H1 (cell line): Measurements from ENCODE around the gene SESN3. TPM values are rescaled to one million over a fixed set of nuclear protein-coding genes. Genes with fewer than 3 reads are reported as not detected.

Source experiments
- CTCF ChIA-PET: fragments of 300-600 bp; sonication (Branson Sonifier 250); formaldehyde crosslinking; loops from one replicate; lab custom pipeline; 2021; ENCODE audit not compliant: partially characterized antibody; lab: Charles Lee
- POLR2A ChIA-PET: fragments of 300-600 bp; sonication (Branson Sonifier 250); formaldehyde crosslinking; loops from one replicate; lab custom pipeline; 2021; ENCODE audit warnings: inconsistent platforms; ENCODE audit not compliant: partially characterized antibody; lab: Charles Lee
- DNase-seq, 2 experiments: peaks; one replicate each; pipeline versions ENCODE4 v3.0.0 to v3.0.0-alpha.2; 2010 to 2022; ENCODE audit warnings: low spot score in 2 of 2, low read depth in 1 of 2, mixed read lengths in 1 of 2
- FAIRE-seq: peaks from 2 replicates; lab custom pipeline; 2011; peaks lifted over from hg19 to GRCh38; lab: Jason Lieb, UNC
- H2AFZ ChIP-seq: 2 replicates; pipeline ENCODE4 v1.8.1; 2012; ENCODE audit warnings: low read length, inconsistent platforms
- H2AK5ac ChIP-seq: 2 replicates; pipeline ENCODE4 v1.6.1; 2013; ENCODE audit warnings: low read depth, low read length
- H2BK120ac ChIP-seq: replicated peaks from 2 replicates; pipeline ENCODE3; 2013; ENCODE audit warnings: low read depth, low read length, inconsistent platforms
- H2BK12ac ChIP-seq: 2 replicates; pipeline ENCODE4 v1.6.1; 2013; ENCODE audit warnings: low read depth, low read length
- H2BK15ac ChIP-seq: 2 replicates; pipeline ENCODE4 v1.6.1; 2013; ENCODE audit warnings: low read length
- H2BK20ac ChIP-seq: 2 replicates; pipeline ENCODE4 v1.6.1; 2013; ENCODE audit warnings: low read length
- H2BK5ac ChIP-seq: 2 replicates; pipeline ENCODE4 v1.6.1; 2013; ENCODE audit warnings: low read depth, low read length
- H3K14ac ChIP-seq: 2 replicates; pipeline ENCODE4 v1.6.1; 2013; ENCODE audit warnings: inconsistent platforms; ENCODE audit not compliant: insufficient read length
- H3K18ac ChIP-seq: 2 replicates; pipeline ENCODE4 v1.6.1; 2013; ENCODE audit warnings: low read length; ENCODE audit errors: extremely low read depth
- H3K23ac ChIP-seq: 2 replicates; pipeline ENCODE4 v1.6.1; 2013; ENCODE audit warnings: inconsistent platforms; ENCODE audit not compliant: insufficient read length
- H3K23me2 ChIP-seq: 2 replicates; pipeline ENCODE4 v1.6.1; 2013; ENCODE audit warnings: low read depth, low read length
- H3K27ac ChIP-seq: 2 replicates; pipeline ENCODE4 v1.6.1; 2011; ENCODE audit warnings: low read depth, low read length, inconsistent platforms
- H3K27me3 ChIP-seq, 4 experiments: replicated peaks in 1 of 4; 1 replicate in 1 of 4; 2 replicates in 3 of 4; pipeline versions ENCODE4 v1.6.1 to v1.8.1; 2011 to 2013; ENCODE audit warnings: low read length in 3 of 4, mild to moderate bottlenecking in 3 of 4, inconsistent platforms in 2 of 4, mixed read lengths in 2 of 4, moderate library complexity in 1 of 4; ENCODE audit not compliant: control insufficient read depth in 3 of 4, insufficient read depth in 3 of 4; ENCODE audit errors: extremely low read depth in 1 of 4
- H3K36me3 ChIP-seq, 4 experiments: 2 replicates each; pipeline versions ENCODE4 v1.6.1 to v1.8.1; 2011 to 2013; ENCODE audit warnings: mild to moderate bottlenecking in 4 of 4, low read length in 3 of 4, moderate library complexity in 2 of 4, control low read depth in 1 of 4, inconsistent platforms in 1 of 4; ENCODE audit not compliant: insufficient read depth in 4 of 4, control insufficient read depth in 2 of 4
- H3K4ac ChIP-seq: replicated peaks from 2 replicates; pipeline ENCODE3; 2013; ENCODE audit warnings: low read length, low read depth, mixed read lengths, inconsistent platforms; ENCODE audit not compliant: insufficient read length
- H3K4me1 ChIP-seq, 4 experiments: replicated peaks in 1 of 4; 1 replicate in 1 of 4; 2 replicates in 3 of 4; pipeline versions ENCODE4 v1.6.1 to v1.8.1; 2011 to 2013; ENCODE audit warnings: low read length in 3 of 4, inconsistent platforms in 2 of 4, mixed read lengths in 1 of 4; ENCODE audit not compliant: insufficient read depth in 4 of 4, control insufficient read depth in 3 of 4
- H3K4me2 ChIP-seq, 2 experiments: 2 replicates each; pipeline versions ENCODE4 v1.6.1 to v1.8.1; 2011 to 2013; ENCODE audit warnings: low read depth in 2 of 2, low read length in 2 of 2, control low read depth in 1 of 2, inconsistent platforms in 1 of 2, mild to moderate bottlenecking in 1 of 2; ENCODE audit not compliant: insufficient read depth in 1 of 2
- H3K4me3 ChIP-seq, 4 experiments: fragments of 200-600, 300-600 bp in 1 of 4; sonication (generic), shearing (Covaris generic), sonication (Bioruptor Twin) in 1 of 4; 2 replicates each; pipeline versions ENCODE4 v1.5.1 to v1.8.1; 2011 to 2016; ENCODE audit warnings: low read length in 4 of 4, low read depth in 3 of 4, control low read depth in 2 of 4, inconsistent platforms in 2 of 4, mild to moderate bottlenecking in 2 of 4, mixed read lengths in 1 of 4, moderate library complexity in 1 of 4; ENCODE audit not compliant: insufficient read depth in 2 of 4; ENCODE audit errors: extremely low read depth in 1 of 4
- H3K56ac ChIP-seq: replicated peaks from 2 replicates; pipeline ENCODE3; 2013; ENCODE audit warnings: low read depth, mild to moderate bottlenecking, mixed read lengths, low read length, inconsistent platforms; ENCODE audit not compliant: insufficient read length
- H3K79me1 ChIP-seq: 2 replicates; pipeline ENCODE4 v1.6.1; 2013; ENCODE audit warnings: low read depth, low read length, control low read depth
- H3K79me2 ChIP-seq, 2 experiments: 2 replicates each; pipeline versions ENCODE4 v1.6.1 to v1.8.1; 2012 to 2013; ENCODE audit warnings: low read length in 2 of 2, mild to moderate bottlenecking in 2 of 2, inconsistent platforms in 1 of 2; ENCODE audit not compliant: insufficient read depth in 2 of 2, control insufficient read depth in 1 of 2
- H3K9ac ChIP-seq, 4 experiments: replicated peaks in 1 of 4; 1 replicate in 1 of 4; 2 replicates in 3 of 4; pipeline versions ENCODE4 v1.6.1 to v1.8.1; 2011 to 2013; ENCODE audit warnings: low read depth in 3 of 4, low read length in 3 of 4, control low read depth in 2 of 4, mild to moderate bottlenecking in 2 of 4, moderate library complexity in 2 of 4, inconsistent platforms in 1 of 4; ENCODE audit errors: extremely low read depth in 1 of 4
- H3K9me3 ChIP-seq, 2 experiments: 2 replicates each; pipeline versions ENCODE4 v1.6.1 to v1.8.1; 2012 to 2013; ENCODE audit warnings: mild to moderate bottlenecking in 2 of 2, moderate library complexity in 2 of 2, control low read depth in 1 of 2, inconsistent platforms in 1 of 2, low read depth in 1 of 2, low read length in 1 of 2, mixed read lengths in 1 of 2; ENCODE audit not compliant: insufficient read depth in 2 of 2
- H4K20me1 ChIP-seq, 2 experiments: replicated peaks in 1 of 2; 2 replicates each; pipeline versions ENCODE3 to v1.8.1; 2011 to 2013; ENCODE audit warnings: inconsistent platforms in 2 of 2, low read length in 2 of 2, mild to moderate bottlenecking in 1 of 2; ENCODE audit not compliant: insufficient read depth in 2 of 2, control insufficient read depth in 1 of 2
- H4K5ac ChIP-seq: 2 replicates; pipeline ENCODE4 v1.6.1; 2013; ENCODE audit warnings: low read length, low read depth, mixed read lengths, inconsistent platforms; ENCODE audit not compliant: insufficient read length
- H4K8ac ChIP-seq: 2 replicates; pipeline ENCODE4 v1.8.0; 2013; ENCODE audit warnings: mild to moderate bottlenecking, moderate library complexity, low read length, inconsistent platforms; ENCODE audit not compliant: insufficient read depth; ENCODE audit errors: extremely low read depth
- H4K91ac ChIP-seq: replicated peaks from 2 replicates; pipeline ENCODE3; 2013; ENCODE audit warnings: low read length, mixed read lengths, inconsistent platforms; ENCODE audit not compliant: insufficient read length
- CHD1 ChIP-seq: IDR thresholded peaks from 2 replicates; pipeline ENCODE4 v1.6.1; 2012; ENCODE audit warnings: low read depth, low read length, improper control_type of control experiment
- EGR1 ChIP-seq: IDR thresholded peaks from 2 replicates; pipeline ENCODE4 v1.6.1; 2011; ENCODE audit warnings: low read depth, low read length, borderline replicate concordance
- HDAC6 ChIP-seq: IDR thresholded peaks from one replicate; pipeline ENCODE4 v1.7.1; 2012; ENCODE audit warnings: low read depth, mild to moderate bottlenecking, inconsistent platforms, low read length, moderate library complexity
- MAFK ChIP-seq: IDR thresholded peaks from 2 replicates; pipeline ENCODE4 v1.6.1; 2012; ENCODE audit warnings: low read depth, mild to moderate bottlenecking, improper control_type of control experiment, low read length
- POU5F1 ChIP-seq: IDR thresholded peaks from 2 replicates; pipeline ENCODE4 v1.6.1; 2011; ENCODE audit warnings: low read depth, mild to moderate bottlenecking, low read length, moderate library complexity
- RAD21 ChIP-seq, 2 experiments: IDR thresholded peaks in 1 of 2; conservative IDR thresholded peaks in 1 of 2; 2 replicates each; pipeline ENCODE4 v1.6.1; 2011; ENCODE audit warnings: low read depth in 2 of 2, low read length in 2 of 2, improper control_type of control experiment in 1 of 2, inconsistent platforms in 1 of 2, mild to moderate bottlenecking in 1 of 2, moderate library complexity in 1 of 2
- SP2 ChIP-seq: IDR thresholded peaks from 2 replicates; pipeline ENCODE4 v1.6.1; 2012; ENCODE audit warnings: mild to moderate bottlenecking, low read length, inconsistent platforms
- SP4 ChIP-seq: IDR thresholded peaks from 2 replicates; pipeline ENCODE4 v1.6.1; 2012; ENCODE audit warnings: low read length, inconsistent platforms
- TCF12 ChIP-seq: IDR thresholded peaks from 2 replicates; pipeline ENCODE4 v1.6.1; 2011; ENCODE audit warnings: low read depth, mild to moderate bottlenecking, low read length
- WGBS, 2 experiments: shearing (Covaris generic) in 1 of 2; methylation state at CpG; one replicate each; pipeline versions ENCODE4 v1.1.6 to v1.1.7; 2013 to 2015; ENCODE audit warnings: low lambda C conversion rate in 2 of 2, mixed read lengths in 2 of 2, inconsistent platforms in 1 of 2, low coverage in 1 of 2, missing lambda C conversion rate in 1 of 2; ENCODE audit not compliant: insufficient replicate concordance in 2 of 2, insufficient coverage in 1 of 2, insufficient read length in 1 of 2; ENCODE audit errors: extremely low coverage in 1 of 2, missing lambda C conversion rate in 1 of 2; 5-methylcytosine and 5-hydroxymethylcytosine counted together
- polyA plus RNA-seq, 7 experiments: library from polyadenylated mRNA; depleted of rRNA in 3 of 7; stranded (reverse) in 5 of 7; unstranded in 2 of 7; fragments of >200 nt in 5 of 7; fragments of 200-250 nt in 2 of 7; gene quantifications; 1 replicate in 5 of 7; 2 replicates in 1 of 7; 4 replicates in 1 of 7; pipeline versions ENCODE4 v1.2.1 to v1.2.3, GENCODE V29; 2011 to 2013; ENCODE audit warnings: missing spikeins in 2 of 7, mixed read lengths in 2 of 7
- total RNA-seq: library from RNA; stranded (reverse); fragmentation: NEBNext Ultra II Directional; extraction: Animal tissue kit (Norgen Biotek cat#: 25700); gene quantifications from 2 replicates; pipeline ENCODE4 v1.2.1, GENCODE V29; 2021
- TF ChIP-seq, protein P1 (sequence below): IDR thresholded peaks from 2 replicates; pipeline ENCODE4 v1.6.1; 2011; ENCODE audit warnings: low read depth, mild to moderate bottlenecking, low read length; ENCODE audit not compliant: insufficient read depth

SESN3 gene
- total and polyA plus RNA-seq, 2 of the 8 experiments (the other 6 are each of a cell fraction or from before 2014, with no cell fraction given), result 10.2 to 31.1 TPM

DNA sequence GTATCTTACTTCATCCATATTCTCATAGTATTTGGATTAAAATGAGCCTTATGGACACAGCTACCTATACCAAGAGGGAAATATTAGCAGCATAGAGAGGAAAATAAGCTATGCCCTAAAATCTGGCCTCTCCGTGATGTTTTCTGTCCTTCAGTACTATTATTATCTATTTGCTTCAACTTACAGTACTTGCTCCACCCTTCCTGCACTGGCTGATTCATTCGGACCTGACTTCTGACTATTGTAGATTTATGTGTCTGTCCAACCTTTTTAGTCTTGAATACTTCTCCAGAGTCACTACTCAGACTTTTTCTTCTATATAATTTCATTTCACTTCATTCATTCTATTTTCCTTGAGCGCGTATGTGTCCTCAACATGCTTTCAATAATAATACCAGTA lies 45.1 kb upstream of the SESN3 start:
- Histone ChIP-seq H4K8ac (no peak overlapping the region), H3K27me3 (no peaks in the 10 kb centered on the region; a peak in 1 of 7 replicates), H3K4me3 (no peak overlapping the region), H4K5ac (no peak overlapping the region), H3K36me3 (no peaks in the 10 kb centered on the region), H3K9me3 (no peaks in the 10 kb centered on the region), H3K23ac (no peak overlapping the region), H4K91ac (no peak overlapping the region), H3K79me2 (no peaks in the 10 kb centered on the region), H3K4me1 (peaks cover 0 to 8% (median 1%) of the 10 kb centered on the region in 4 experiments; a peak in 4 of 7 replicates), H2BK20ac (no peak overlapping the region), H3K9ac (no peak overlapping the region), H3K23me2 (no peaks in the 10 kb centered on the region), H2BK120ac (no peak overlapping the region), H2BK15ac (no peak overlapping the region), H3K79me1 (no peaks in the 10 kb centered on the region), H3K18ac (no peak overlapping the region), H2BK5ac (no peak overlapping the region), H2BK12ac (no peak overlapping the region), H3K4me2 (no peak overlapping the region), H2AFZ (no peak overlapping the region), H3K56ac (no peak overlapping the region), H4K20me1 (no peaks in the 10 kb centered on the region), H3K4ac (no peak overlapping the region), H2AK5ac (no peak overlapping the region), H3K27ac (no peak overlapping the region), H3K14ac (no peak overlapping the region)
- WGBS, 2 experiments, result 90% methylated on average over 4 of the region's 4 CpGs; no CpG with 5 or more reads in 1 of the 2 experiments
- no peak for DNase-seq
- CTCF ChIA-PET, result no interaction called here
- no peak for FAIRE-seq
- TF ChIP-seq, protein P1, sequence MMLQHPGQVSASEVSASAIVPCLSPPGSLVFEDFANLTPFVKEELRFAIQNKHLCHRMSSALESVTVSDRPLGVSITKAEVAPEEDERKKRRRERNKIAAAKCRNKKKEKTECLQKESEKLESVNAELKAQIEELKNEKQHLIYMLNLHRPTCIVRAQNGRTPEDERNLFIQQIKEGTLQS, result no peak
- TF ChIP-seq SP2, result no peak
- no peak for TF ChIP-seq MAFK
- no peak for TF ChIP-seq HDAC6
- no peak for TF ChIP-seq CHD1
- no peak for TF ChIP-seq EGR1
- no peak for TF ChIP-seq SP4
- TF ChIP-seq POU5F1, result no peak
- TF ChIP-seq TCF12, result no peak
- no peak for TF ChIP-seq RAD21 (IDR thresholded peaks at IDR 0.05 in 1 of 2, conservative IDR thresholded peaks at IDR 0.05 in 1 of 2; ENCODE audit: low read depth in 2 of 2, low read length in 2 of 2)
- POLR2A ChIA-PET, result no interaction called here
